DMS53 treated with DMSO at 0.1 percent for 48 hours (cell line): ENCODE measurements around the gene PRDM16.
"Not testable (repeated sequence)": the region's sequence is repeated elsewhere in the genome, so short reads cannot be mapped to it uniquely, and the experiment has no call there.

Source experiments
- DNase-seq: peaks from one replicate; lab custom pipeline; 2025; ENCODE audit not compliant: unreplicated experiment; lab: John Stamatoyannopoulos, UW

Gene PRDM16

DNA sequence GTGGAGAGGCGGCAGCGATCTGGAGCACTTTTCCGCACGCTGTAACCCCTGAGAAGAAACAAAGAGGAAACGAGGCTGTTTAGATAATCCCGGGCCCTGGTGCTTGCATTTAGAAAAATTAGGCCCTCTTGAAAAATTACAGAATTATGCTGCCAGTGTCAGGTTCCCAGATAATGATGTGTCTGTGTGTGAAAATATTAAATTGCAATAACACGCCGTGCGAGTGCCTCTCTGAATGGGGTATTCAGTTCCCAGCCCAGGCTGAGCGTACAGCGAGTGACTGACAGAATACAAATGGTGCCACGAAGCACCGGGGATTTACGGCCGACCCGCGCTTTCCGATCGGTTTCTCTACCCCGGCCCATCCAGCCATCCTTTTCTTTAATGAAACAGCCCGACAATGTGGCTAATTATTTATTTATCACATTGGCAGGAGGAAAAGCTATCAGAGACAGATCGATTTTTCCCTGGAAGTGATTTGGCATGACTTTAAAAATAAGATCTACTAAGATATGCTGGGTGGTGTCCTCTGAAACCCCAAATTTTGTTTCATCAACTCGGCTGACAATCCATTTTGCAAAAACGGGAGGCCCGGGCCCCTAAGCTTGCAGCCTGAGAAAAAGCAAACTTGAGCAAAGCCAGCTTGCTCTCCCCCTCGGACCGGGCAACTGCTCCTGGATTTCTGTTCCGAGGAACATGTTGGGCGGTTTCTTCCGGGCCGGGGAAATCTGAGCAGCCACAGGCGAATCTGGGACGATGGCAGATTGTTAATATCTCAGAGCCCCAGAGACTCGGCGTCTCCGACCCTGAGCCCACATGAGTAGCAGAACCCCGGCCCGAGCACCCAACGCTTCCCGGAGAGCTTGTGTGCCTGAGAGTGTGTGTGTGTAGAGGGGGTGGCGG, 11.3 kb downstream of the PRDM16 start:
- no peak for DNase-seq

DNA sequence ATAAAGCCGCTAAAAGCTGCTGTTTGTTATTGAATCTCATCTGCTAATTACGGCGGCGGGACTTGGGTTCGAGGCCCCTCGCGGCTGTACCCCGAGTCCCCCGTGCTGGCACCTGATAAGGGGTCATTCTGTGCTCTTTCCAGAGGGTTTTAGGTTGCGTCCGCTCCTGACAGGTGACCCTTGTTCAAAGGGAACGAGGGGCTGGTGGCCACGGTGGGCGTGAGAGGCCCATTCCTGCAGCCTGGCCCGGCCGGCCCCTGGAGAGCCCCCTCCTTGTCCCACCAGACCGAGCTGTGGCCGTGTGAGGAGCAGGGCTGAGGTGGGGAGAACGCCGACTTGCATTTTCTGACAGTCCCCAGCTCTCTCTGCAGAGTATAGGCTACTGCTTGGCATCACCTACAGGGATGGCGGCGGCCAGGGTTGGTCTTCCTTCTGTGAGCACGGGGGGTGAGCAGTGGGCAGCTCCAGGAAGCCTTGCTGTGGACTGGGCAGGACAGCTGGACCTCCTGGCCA, 12.2 kb downstream of the PRDM16 start:
- no peak for DNase-seq

DNA sequence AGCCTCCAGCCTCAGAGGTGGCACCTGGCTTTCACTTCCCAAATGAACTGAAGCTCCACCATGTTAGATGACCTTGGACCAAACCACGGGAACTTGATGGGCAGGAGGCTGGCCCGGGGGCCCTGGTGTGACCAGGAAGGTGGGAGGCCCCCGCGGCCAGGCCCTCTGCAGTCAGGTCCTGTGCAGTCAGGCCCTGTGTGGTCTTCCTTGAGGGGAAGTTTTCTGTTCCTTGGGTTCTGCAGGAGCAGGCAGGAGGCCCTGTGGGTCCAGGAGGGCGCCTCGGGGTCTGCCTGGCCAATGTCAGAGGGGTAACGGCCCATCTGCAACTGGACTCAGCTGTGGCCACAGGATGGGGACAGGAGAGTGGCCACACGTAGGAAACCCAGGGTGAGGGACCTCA, 13.0 kb downstream of the PRDM16 start:
- DNase-seq = no peak

DNA sequence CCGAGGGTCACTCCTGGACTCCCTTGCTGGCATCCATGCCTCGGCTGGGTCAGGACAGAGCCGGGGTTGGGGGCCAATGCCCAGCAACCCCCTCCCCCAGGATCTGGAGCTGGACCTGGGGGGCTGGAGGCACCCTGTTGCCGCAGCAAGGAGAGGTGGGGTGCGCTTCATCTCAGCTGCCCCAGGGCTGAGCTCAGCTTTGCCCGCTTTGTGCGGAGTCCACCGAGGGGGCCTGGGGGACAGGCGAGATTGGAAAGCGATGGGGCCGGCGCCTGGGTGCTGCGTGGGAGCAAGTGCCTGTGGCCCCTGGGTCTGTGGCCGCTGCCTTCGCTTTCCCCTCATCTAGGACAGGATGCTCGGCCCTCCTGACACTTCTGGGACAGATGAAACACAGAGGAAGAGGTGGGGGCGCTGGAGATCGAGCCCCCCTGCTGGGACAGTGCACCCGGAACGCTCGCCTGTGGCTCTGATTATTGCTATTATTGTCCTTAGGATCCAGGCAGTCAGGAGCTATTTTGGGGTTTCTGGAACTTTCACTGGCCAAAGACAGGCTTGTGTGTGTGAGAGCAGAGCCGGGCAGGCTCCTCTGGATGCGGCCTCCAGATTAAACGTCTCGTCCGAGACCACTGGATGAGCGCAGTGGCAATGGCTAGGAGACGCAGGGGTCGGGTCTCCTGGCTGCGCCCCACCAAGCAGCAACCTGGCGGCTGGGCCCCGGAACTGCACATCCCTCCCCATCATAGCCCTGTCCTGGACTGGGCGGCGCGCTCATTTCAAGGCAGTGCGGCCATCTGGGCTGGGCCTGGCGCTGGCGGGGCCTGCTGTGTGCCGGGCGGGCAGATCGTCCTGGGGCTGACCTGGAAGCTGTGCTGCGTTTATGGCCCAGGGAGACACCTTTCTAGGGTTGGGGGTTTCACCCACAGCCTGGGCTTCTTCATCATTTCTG, 13.8 kb downstream of the PRDM16 start:
- no peak for DNase-seq

DNA sequence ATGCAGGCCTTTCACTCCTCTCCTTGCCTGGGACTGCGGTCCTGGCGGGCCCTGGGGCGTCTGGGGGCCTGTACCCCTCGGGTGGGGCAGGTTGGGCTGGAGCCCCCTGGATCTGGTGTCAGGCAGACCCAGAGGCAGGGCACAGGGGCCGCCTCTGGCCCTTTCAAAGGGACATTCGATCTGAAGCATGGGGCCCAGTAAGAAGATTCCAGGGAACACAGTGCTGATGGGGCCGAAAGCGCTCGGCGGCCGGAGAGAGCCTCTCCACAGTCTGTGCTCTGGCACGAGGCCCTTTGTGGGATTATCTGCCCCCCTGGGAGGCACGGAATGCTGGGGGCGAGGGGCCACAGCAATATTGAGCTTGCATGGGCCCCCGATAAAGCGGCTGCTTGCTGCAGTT, 15.2 kb downstream of the PRDM16 start:
- DNase-seq = no peak

DNA sequence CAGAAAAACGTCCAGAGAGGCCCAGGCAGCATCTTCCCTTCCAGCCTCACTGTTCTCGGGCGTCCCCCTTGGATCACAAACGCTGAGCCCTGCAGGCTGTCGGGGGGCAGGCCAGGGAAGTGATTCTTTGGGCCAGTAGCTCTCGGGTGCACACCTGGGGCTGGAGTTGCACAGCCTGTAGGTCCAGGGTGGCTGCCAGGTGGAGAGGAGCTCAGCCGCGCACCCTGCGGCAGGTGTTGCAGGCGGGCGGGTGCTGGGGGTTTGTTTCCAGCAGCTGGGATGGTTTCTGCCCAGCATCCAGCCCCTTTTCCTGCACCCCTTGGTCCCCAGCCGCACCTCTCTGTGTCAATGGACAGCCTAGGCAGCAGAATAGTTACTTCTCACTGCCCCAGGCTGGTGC, 15.7 kb downstream of the PRDM16 start:
- no peak for DNase-seq

DNA sequence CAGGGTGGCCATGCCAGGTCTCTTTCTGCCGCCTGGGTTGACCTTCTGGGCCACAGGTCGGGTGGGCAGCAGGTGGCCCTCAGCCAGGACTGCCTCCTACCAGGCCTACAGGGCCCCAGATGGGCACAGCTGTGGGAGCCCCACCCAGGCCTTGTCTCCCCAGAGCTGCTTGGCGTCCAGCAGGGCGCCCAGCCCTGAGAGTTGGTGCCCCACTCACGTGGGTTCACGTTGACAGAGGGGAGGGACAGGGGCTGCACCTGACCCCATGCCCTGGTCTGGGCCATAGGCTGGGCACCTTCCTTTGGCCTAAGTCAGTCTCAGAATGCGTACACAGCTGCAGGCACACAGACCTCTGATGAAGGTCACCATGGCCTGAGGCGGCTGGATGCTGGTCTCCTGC, 16.7 kb downstream of the PRDM16 start:
- DNase-seq = no peak

DNA sequence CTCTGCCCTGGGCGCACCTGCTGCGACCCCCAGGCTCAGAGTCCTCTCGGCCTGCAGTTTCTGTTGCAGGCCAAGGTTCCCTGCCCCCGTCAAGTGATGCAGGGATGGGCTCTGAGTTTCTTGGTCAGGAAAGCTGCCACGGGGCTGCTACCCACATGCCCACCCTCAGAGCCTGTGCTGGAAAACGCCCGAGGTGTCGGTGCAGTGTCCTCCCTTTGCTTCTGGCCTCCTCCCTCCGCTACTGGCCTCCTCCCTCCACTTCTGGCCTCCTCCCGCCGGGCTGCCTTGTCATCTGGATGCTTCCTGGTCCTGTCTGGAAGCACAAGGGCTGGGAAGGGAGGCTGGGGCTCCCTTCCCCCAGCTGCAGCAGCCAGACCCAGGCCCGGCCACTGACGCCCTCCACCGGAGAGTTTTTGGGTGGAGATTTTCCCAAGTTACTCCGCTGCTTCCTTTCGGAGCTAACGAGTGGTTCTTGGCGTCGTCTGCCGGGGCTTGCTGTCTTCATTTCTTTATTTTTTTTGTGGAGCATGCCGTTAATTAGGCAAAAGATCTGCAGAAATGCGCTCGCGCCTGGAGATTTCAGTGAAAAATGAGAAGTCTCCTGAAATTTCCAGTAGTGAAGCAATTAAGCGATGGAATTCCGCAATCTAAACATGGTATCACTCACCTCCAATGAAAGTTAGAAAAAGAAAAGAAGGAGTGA, 17.4 kb downstream of the PRDM16 start:
- no peak for DNase-seq

DNA sequence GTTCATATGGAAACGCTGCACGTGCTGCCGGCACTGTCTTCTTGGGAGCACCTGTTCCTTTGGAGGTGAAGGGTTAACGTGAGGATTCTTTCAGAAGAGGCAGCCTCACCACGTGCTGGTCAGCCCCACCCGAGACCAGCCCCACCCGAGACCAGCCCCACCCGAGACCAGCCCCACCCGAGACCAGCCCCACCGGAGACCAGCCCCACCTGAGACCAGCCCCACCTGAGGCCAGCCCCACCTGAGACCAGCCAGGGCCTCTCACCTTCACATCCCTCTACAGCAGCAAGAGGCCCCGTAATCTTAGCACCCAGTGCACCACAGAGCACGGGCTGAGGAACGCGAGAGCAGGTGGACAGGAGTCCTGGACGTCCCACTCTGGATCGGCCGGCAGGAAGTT, 18.0 kb downstream of the PRDM16 start:
- no peak for DNase-seq

DNA sequence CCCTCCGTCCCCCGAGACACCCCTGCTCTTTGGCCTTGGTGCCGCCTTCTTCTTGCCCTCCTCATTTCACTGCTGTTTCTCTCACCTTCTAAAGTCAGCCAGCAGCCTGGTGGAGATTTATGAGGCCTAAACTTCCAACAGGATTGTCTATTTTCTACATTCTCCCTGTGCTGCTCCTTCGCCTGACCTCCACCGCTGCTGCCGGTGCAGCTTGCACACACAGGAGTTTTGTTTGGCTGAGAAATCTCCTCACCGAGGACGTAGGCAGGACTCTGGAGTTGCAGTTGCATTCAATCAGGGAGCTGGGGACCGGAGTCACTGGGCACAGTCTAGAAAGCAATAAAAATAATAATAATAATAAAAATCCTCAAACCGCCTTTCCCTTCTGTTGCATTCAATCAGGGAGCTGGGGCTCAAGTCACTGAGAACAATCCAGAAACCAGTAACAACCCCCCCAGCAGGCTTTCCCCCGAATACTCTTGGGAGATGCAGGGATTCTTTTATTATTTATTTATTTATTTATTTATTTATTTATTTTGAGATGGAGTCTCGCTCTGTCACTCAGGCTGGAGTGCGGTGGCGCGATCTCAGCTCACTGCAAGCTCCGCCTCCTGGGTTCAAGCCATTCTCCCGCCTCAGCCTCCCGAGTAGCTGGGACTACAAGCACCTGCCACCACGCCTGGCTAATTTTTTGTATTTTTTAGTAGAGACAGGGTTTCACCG, 19.1 kb downstream of the PRDM16 start:
- not testable (repeated sequence) for DNase-seq

DNA sequence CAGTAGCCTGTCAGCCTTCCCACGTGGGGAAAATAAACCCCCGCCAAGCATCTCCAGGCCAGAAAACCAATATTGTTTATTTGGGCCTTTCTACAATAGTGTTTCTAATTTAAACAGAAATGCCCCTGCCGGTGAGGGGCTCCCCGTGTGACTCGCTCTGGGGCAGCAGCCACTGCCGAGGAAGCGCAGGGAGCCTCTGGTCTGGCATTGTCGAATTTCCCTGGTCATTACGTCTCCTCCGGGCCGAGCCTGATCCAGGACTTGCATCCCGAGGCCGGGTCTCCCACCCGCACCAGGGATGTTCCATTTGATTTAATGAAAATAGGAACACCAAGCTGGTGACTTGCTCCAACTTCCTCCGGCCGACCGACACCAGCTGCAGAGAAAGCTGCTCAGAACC, 20.5 kb downstream of the PRDM16 start:
- no peak for DNase-seq

DNA sequence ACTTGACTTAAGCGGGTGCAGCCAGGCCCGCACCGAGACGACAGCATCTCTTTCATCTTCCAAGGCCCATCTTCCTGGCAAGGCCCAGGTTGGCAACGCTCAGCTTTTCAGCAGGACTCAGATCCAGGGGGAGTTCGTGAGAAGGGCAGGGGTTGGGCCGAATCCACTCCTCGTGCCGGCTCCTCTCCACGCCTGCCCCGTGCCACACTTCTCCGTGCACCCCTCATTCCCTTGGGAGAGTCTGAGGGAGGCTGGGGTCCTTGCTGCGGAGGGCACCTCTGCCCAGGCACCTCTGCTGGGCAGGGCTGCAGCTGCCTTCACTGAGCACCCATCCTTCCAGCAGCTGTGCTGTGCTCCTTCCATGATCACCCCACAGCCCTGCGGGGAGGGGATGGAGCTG, 22.3 kb downstream of the PRDM16 start:
- no peak for DNase-seq

DNA sequence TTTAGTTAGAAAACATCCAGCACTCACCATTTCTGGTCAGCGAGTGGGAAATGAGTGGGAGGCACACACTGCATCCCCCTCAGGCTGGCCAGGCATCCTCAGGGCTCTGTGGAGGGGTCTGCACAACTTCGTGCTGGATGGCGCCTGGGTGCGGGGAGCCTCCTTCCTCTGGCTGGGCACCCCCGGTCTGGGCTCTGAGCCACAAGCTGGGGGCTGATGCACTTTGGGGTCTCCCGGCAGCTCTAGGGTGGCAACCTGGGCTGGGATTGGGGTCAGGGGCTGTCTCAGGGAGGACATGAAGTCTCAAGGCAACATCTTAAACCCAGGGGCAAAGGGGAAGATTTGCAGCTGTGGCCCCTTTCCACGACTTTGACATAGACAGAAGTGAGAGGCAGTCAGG, 23.5 kb downstream of the PRDM16 start:
- DNase-seq = no peak

DNA sequence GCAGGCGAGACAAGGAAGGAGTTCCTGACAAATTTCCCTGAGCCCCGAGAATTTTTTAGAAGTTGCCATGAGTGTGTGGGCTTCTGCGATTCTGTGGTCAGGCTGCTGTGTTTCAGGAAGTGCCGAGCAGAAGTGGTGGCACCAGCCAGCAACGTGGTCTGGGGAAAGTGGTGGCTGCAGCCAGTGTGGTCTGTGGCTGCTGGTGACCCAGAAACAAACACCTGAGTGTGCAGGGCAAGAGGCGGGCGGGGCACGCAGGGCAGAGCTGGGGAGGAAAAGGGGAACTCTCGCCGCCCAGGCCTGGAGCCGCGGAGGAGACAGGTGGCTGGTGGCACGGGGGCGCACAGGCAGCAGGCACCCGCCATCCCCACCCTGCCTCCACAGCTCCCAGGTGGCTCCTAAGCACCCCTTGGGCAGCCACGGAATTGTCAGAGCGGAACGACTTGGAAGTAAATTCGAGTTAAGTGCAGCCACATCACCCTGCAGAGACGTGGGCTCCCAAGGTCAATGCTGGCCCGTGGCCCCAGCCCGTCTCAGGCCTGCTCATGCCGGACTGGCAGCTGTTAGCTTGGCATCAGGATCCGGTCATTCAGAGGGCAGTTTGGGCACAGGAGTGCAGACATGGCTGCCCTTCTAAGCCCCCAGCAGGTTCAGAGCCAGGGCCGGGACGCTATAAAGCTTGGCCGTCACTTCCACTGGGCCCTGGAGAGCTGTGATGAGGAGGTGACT, 25.1 kb downstream of the PRDM16 start:
- no peak for DNase-seq

DNA sequence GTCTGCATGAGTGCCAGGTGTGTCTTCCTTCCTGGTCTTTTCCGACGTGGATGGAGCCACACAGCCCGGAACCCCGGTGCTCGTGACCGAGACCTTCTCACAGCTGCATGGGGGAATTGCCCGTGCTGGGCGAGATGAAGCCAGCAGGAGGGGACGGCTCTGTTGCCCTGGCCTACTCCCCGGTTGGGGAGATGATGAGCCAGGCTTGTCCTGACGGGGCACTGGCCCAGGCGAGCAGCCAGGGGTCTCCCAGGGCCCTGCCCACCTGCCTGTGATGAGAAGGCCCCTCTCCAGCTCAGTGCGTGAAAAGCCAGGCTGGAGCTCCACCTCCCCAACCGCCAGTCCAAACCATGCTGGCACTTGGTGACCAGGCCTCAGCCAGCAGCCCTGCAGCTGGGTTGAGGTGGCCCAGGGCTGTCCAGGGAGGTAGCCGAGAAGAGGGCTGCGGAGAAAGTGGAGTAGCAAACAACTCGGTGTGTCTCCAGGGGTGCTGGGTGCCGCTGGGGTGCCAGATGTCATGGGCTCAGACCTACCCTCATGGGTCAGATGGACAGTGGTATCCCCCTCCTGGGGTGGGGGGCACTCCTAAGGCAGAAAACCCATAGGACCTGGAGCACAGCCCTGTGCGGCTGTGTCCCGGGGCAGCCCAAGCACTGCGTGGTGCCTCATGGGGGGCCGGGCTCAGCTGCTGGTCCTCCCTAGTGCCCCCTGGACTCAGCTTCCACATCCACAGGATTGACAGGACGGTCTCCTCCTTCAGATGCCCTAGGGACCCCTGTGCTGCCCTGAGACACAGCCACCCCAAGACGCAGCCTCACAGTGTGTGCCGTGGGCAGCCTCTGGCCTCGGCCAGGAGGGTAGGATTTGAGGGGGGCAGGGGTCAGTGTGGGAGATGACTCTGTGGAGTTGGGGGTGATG, 26.1 kb downstream of the PRDM16 start:
- no peak for DNase-seq

DNA sequence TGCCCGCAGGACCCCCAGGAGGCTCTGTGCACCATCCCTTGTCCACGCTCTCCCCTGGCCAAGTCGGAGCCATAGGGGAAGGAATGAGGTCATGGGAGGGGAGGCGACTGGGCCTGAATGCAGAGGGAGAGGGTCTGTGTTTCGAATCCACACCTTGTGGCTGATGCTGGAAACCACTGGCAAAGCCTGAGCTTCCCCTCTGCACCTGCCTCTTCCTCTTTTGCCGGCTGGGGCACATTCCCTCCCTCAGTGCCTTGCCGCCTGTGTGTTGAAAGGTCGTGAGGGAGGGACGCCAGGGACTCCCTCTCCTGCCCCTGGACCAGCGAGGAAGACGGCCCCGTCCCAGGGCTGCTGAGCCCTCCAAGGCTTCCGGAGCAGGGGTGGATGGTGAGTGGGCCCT, 27.3 kb downstream of the PRDM16 start:
- no peak for DNase-seq

DNA sequence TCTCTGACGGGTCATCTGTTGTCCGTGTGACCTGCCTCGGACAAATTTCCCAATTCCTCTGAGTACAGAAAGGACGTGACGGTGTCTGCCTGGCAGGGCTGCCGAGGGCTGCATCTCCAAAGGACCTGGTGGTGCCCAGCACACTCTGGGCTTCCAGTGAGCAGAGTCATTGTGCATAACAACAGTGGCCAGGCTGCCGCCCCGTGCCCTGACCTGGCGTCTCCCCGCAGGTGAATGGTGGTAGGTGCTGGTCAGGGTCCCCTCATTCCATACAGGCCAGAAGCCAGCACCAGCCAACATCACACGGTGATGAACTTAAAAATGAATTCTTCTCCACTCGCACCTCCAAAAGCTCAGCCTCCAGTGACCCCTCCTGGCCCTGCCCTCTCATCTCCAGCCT, 28.2 kb downstream of the PRDM16 start:
- no peak for DNase-seq

DNA sequence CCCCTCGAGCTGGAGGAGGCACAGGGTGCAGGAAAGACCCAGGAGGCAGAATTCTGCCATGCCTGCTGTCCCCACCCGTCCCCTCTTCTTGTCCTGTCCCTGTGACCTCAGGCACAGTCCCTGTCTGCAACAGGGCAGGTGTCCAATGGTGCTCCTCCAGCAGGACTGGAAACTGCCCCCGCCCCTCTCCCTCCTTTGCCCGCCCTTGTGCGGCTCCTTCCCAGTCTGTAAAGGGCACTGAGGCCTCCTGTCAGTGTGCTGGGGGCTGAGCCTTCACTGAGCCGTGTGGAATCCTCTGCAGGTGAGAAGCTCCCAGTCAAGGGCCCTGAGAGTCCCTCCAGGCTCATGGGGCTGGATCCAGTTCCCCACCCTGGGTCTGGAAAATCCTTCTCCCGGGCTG, 28.9 kb downstream of the PRDM16 start:
- DNase-seq = no peak

DNA sequence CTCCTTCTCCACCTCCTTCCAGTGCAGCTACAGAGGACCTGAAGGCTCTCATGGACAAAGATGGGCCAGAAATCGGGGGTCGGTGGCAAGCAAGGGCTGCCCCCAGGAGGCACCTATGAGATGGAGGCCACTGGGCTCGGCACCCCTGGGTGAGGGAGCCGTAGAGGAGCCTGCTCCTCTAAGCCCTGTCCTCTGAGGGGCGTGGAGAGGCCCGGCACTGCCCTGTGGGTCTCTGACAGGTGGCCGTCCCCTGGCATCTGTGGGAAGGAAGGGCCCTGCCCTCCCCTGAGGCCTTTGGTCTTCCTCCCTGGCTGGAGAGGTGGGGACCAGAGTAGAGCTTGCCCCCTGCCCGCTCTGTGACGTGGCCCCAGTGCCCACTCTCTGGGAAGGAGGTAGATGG, 30.9 kb downstream of the PRDM16 start:
- DNase-seq = no peak
